ENCODE data around the gene GMPR2.
A peak's percentile ranks its signal among the peaks of the same experiment; 100 is the strongest.

Gene GMPR2

GRCh38 chr14:24232645-24233537 is at the start of gene GMPR2:
Gene GMPR2 (plus strand): TSS chr14:24232929. CDS start chr14:24233254, 325 bp downstream.
- no peak for DNase-seq (ENCODE audit: low read depth)

- DNase-seq (ENCODE audit: low read depth), result no peak
These were observed 49.7 kb upstream of the GMPR2 start for GRCh38 chr14:24183014-24183481.

- no peak for DNase-seq (ENCODE audit: low read depth)
These were observed 48.4 kb upstream of the GMPR2 start for GRCh38 chr14:24184104-24184970.

GRCh38 chr14:24185026-24185425 is 47.7 kb upstream of the GMPR2 start:
- DNase-seq (ENCODE audit: low read depth), result no peak

GRCh38 chr14:24185741-24186140 is 47.0 kb upstream of the GMPR2 start:
- DNase-seq (ENCODE audit: low read depth), result no peak

GRCh38 chr14:24186831-24187538 is 45.7 kb upstream of the GMPR2 start:
- no peak for DNase-seq (ENCODE audit: low read depth)

GRCh38 chr14:24187539-24187915 is 45.2 kb upstream of the GMPR2 start:
- no peak for DNase-seq (ENCODE audit: low read depth)

GRCh38 chr14:24188251-24189058 is 44.3 kb upstream of the GMPR2 start, which contains the start of gene IPO4:
Gene IPO4 (minus strand): TSS chr14:24188816. CDS start chr14:24188787, 29 bp downstream.
- peak; percentile 98 for DNase-seq (ENCODE audit: low read depth)

GRCh38 chr14:24189059-24189375 is 43.7 kb upstream of the GMPR2 start:
- DNase-seq (ENCODE audit: low read depth), result no peak

GRCh38 chr14:24189460-24189859 is 43.3 kb upstream of the GMPR2 start:
- no peak for DNase-seq (ENCODE audit: low read depth)

- no peak for DNase-seq (ENCODE audit: low read depth)
These were observed 42.3 kb upstream of the GMPR2 start for GRCh38 chr14:24190416-24190815.

- no peak for DNase-seq (ENCODE audit: low read depth)
These were observed 39.8 kb upstream of the GMPR2 start for GRCh38 chr14:24192933-24193332.

GRCh38 chr14:24194186-24194872 is 38.4 kb upstream of the GMPR2 start:
- DNase-seq (ENCODE audit: low read depth), result no peak

GRCh38 chr14:24194873-24195185 is 37.9 kb upstream of the GMPR2 start:
- DNase-seq (ENCODE audit: low read depth), result no peak

GRCh38 chr14:24195186-24196070 is 37.3 kb upstream of the GMPR2 start, which contains the start of gene TM9SF1:
Gene TM9SF1 (minus strand): TSS chr14:24195441. CDS start chr14:24195019, 422 bp downstream.
- peak; percentile 90 for DNase-seq (ENCODE audit: low read depth)

- DNase-seq (ENCODE audit: low read depth), result no peak
These were observed 36.4 kb upstream of the GMPR2 start for GRCh38 chr14:24196071-24197055.

GRCh38 chr14:24197056-24197450 is 35.7 kb upstream of the GMPR2 start:
- no peak for DNase-seq (ENCODE audit: low read depth)

GRCh38 chr14:24198814-24199524 is 33.8 kb upstream of the GMPR2 start:
- DNase-seq (ENCODE audit: low read depth), result no peak

Measured in fibroblast of gingiva (primary cell).